NCI-H2107 treated with DMSO at 0.1 percent for 48 hours (cell line): ENCODE results near the gene TINCR.

Experiments used
- DNase-seq: peaks from one replicate; lab custom pipeline; 2025; ENCODE audit not compliant: unreplicated experiment; lab: John Stamatoyannopoulos, UW

The TINCR gene

DNA sequence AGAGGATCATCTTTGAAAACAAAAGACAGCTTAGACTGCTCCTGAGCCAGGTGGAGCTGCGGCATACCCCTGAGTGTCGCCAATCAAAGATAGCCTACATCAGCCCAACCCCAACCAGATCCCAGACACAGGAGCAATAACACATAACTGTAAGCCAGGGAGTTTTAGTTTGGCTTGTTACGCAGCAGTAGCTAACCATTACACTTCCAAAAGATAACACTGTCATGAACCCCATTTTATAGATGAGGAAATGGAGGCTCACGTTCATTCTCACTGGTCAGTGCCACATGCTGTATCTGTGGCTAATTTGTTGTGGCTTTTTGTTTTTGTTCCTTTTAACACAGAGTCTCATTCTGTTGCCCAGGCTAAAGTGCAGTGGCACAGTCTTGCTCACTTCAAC is 47.3 kb downstream of the TINCR start:
- DNase-seq: no peak

DNA sequence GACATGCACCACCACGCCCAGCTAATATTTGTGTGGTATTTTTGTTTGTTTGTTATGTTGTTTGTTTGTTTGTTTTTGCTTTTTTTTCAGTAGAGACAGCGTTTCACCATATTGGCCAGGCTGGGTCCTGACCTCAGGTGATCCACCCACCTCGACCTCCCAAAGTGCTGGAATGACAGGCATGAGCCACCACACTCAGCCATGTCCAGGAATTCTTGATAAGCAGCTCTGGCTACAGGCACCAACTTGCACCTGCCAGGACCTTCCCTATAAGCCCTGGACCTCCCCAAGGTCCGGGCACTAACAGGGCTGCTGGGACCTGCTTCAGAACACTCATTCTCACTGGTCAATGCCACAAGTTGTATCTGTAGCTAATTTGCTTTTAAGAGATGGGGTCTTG is 48.7 kb downstream of the TINCR start:
- DNase-seq: no peak

DNA sequence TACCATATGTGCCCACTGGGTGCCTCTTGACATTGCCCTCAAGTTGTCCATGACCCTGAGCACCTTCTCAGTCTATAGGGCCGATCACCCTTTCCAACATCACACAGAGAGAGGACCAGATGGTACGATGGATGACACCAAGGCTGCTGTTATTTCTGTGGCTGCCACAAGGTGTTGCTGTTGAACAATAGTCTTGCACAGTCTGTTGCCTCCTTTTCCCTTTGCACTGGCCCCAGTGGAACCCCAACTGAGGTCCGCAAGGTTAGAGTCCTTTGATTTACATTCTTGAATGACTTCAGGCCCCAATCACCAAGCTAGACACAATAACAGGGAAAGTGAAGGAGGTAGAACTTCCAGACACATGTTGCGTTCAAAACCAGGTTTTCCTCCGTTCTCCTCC is 52.0 kb downstream of the TINCR start:
- DNase-seq: no peak

DNA sequence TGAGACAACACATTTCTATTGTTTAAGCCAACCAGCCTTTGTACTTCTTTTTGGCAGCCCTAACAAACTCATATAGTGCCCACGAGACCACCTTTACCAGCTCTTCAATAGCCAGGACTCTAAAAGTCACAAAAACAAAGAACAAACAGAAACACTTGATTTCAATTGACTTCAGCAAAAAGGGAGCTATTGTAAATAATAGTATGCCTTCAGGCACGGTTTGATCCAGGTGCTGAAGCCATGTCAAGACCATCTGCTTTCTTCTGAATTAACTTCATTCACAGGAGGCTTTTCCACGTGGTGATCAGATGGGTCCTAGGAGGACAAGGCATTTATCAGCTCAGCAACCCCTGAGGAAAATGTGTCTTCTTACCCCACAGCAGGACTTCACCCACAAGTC is 53.8 kb downstream of the TINCR start:
- DNase-seq: no peak

DNA sequence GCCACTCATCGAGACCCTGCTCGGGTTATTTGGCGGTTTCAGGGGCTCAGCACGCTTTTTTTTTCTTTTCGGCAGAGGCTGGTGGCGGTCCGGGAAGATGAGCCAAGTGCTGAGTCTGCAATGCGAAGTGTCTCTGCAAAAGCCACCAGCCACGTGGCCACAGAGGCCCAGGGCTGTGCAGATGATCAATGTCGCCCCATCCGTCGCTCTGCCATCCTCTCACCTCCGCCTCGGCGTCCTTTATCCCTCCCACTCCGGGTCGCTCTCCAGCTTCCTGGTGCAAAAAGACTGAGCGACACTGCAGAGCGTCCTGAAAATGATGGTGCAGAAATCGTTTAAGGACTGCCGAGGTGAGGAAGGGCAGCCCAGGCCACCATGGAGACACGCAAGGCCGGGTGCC is 55.0 kb downstream of the TINCR start:
- DNase-seq: no peak
